ENCODE measurements around the gene EPS8L2. TPM values are rescaled to one million over a fixed set of nuclear protein-coding genes. Genes with fewer than 3 reads are reported as not detected.

EPS8L2 gene
- total RNA-seq, 1 donor: 55.3 TPM

- DNase-seq (ENCODE audit: low read depth): no peak
- H3K4me3 ChIP-seq (ENCODE audit: low read depth, low read length): no peak overlapping the region
- TF ChIP-seq CTCF (IDR thresholded peaks at IDR 0.05; ENCODE audit: insufficient read depth, low read depth, low read length): no peak
Measured at GRCh38 chr11:678297-678696, 27.7 kb upstream of the EPS8L2 start.

GRCh38 chr11:679271-680207 lies 26.5 kb upstream of the EPS8L2 start:
- DNase-seq (ENCODE audit: low read depth): no peak
- H3K4me3 ChIP-seq (ENCODE audit: low read depth, low read length): no peak overlapping the region
- TF ChIP-seq CTCF (IDR thresholded peaks at IDR 0.05; ENCODE audit: insufficient read depth, low read depth, low read length): no peak

GRCh38 chr11:680476-680875 lies 25.6 kb upstream of the EPS8L2 start:
- no peak for TF ChIP-seq CTCF (IDR thresholded peaks at IDR 0.05; ENCODE audit: insufficient read depth, low read depth, low read length)
- no peak overlapping the region for H3K4me3 ChIP-seq (ENCODE audit: low read depth, low read length)
- no peak for DNase-seq (ENCODE audit: low read depth)

GRCh38 chr11:680970-681369 lies 25.1 kb upstream of the EPS8L2 start:
- no peak for DNase-seq (ENCODE audit: low read depth)
- H3K4me3 ChIP-seq (ENCODE audit: low read depth, low read length): no peak overlapping the region
- TF ChIP-seq CTCF (IDR thresholded peaks at IDR 0.05; ENCODE audit: insufficient read depth, low read depth, low read length): no peak

- TF ChIP-seq CTCF (IDR thresholded peaks at IDR 0.05; ENCODE audit: insufficient read depth, low read depth, low read length): no peak
- DNase-seq (ENCODE audit: low read depth): no peak
- no peak overlapping the region for H3K4me3 ChIP-seq (ENCODE audit: low read depth, low read length)
Measured at GRCh38 chr11:686451-687243, 19.4 kb upstream of the EPS8L2 start.

GRCh38 chr11:687751-688150 lies 18.3 kb upstream of the EPS8L2 start:
- no peak overlapping the region for H3K4me3 ChIP-seq (ENCODE audit: low read depth, low read length)
- DNase-seq (ENCODE audit: low read depth): no peak
- no peak for TF ChIP-seq CTCF (IDR thresholded peaks at IDR 0.05; ENCODE audit: insufficient read depth, low read depth, low read length)

Measured in fibroblast of villous mesenchyme (primary cell).